AG09319 (cell line): ENCODE measurements around the gene CD74.

Experiments
- DNase-seq: peaks from one replicate; pipeline ENCODE4 v3.0.0-alpha.2; 2010; ENCODE audit warnings: low read depth; ENCODE audit errors: extremely low read depth
- CTCF ChIP-seq: IDR thresholded peaks from 2 replicates; pipeline ENCODE4 v1.5.1; 2011; ENCODE audit warnings: low read depth, mild to moderate bottlenecking, inconsistent platforms, low read length, moderate library complexity

Gene CD74

DNA sequence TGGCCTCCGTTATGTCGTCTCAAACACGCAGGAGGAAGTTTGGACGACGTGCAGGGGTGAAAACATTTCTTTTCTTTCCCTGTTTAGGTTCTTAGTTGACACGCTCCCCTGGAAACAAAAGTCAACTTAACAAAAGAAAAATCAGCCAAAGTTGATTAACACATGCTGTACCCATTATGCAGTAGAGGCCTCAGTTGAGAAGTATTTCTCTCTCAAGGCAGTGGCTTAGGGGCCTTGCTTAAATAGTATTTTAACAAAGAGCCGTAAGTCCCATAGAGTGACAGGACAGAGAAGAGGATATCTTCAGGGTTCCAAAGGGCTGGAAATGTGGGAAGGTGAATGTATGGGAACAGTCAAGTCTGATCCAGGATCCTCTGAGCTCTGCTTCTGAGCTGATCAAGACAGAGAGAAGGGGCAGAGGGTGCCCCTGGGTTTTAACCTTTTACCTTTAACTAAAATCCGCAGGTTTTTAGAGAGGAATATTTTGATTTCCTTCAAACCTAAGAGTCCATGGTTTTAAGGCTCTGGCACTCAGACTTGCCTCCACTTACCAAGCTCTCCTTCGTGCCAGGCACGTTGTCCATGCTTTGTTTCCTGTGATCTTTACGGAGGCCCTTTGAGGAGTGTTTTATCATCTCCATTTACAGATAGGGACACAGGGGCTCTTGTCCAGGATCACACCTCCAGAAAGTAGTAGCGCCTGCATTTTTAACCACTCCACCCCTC, 629 bp upstream of the CD74 start:
- DNase-seq, result no peak
- no peak for TF ChIP-seq CTCF

DNA sequence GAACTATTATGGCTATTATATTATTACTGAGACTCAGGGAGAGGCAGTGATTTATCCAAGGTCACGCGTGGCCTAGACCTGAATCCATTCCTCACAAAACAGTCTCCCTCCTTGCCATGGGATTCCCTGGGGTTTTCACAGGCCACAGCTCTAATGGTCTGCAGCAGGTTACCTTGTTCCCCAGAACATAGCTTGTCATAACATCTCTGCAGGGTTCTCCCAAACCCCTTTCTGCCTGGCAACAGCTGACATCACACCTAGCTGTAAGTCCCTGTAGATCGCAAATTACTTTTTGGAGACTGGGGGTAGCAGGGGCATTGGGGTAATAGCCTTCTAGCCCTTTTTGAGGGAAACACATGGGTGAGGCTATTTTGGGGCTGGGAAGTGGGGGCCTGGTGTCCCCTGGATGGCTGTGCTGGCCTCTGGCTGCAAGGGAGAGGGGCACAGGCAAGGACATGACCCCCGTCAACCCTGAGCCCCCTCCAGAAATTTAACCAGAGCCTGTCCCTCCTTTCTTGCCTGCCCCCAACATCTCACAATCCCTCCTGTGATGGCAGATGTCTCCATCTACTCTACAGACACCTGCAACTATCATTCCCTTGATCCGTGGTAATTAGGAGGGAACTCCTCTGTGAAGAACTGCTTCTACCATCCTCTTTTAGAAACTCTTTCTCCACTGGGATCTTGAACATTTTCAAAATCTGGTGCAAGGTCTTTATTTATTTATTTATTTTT, 1.3 kb downstream of the CD74 start:
- DNase-seq, result no peak
- TF ChIP-seq CTCF, result no peak

- no peak for DNase-seq
- no peak for TF ChIP-seq CTCF
Measured at GRCh38 chr5:150410524-150411244, 2.0 kb downstream of the CD74 start.

DNA sequence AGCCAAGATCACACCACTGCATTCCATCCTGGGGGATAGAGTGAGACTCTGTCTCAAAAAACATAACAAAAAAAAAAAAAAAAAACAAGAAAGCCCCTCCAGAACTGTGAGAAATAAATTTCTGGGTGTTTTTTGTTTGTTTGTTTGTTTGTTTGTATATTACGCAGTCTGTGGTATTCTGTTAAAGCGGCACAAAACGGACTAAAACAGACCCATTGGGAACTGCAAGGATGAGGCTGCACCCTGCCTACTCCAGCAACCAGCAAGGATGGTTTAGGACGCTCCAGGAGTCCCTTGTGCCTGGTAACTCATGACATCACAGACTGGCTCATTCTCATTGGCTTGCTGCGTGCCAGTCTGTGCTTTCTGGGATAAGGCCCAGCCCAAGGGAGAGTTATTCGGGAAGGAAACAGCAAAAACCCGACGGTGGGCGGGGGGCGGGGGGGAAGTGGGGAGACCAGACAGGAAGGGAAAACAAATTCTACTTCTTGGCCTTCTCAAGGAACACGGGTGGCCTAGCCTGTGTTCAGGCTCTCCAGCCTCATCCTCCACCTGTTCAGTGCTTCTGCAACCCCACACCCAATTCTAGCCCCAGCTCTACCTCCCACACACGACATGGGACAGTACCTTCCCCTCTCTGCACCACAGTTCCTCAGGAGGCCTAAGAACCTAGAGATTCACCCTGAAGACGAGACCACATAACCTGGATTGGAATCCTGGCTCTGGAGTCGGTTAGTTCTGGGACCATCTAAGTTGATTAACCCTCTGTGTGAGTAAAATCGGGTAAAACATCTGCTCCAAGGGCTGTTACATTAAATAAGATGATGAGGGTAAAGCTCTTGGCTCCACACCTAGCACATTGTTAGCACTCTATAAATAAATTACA, 2.8 kb downstream of the CD74 start:
- no peak for TF ChIP-seq CTCF
- peak; percentile 58 for DNase-seq

- no peak for TF ChIP-seq CTCF
- DNase-seq, result no peak
Measured at GRCh38 chr5:150408231-150408943, 4.3 kb downstream of the CD74 start.

- TF ChIP-seq CTCF, result no peak
- DNase-seq, result no peak
Measured at GRCh38 chr5:150407096-150407720, 5.5 kb downstream of the CD74 start.
